C4-2B (cell line): Measurements from ENCODE around the gene CST4.

ENCODE experiments used
- CTCF ChIP-seq: fragments of 450-650 bp; conservative IDR thresholded peaks from 2 replicates; pipeline ENCODE4 v1.5.1; 2017; ENCODE audit warnings: mild to moderate bottlenecking
- ZFX ChIP-seq: fragments of 450-650 bp; IDR thresholded peaks from 2 replicates; pipeline ENCODE4 v1.6.1; 2017

- TF ChIP-seq CTCF (no peak), ZFX (no peak)
Observed at GRCh38 chr20:23666189-23666588, 22.6 kb downstream of the CST4 start.
